NAMALWA (cell line): Measurements from ENCODE around the gene NCOA6.
"Not testable (repeated sequence)": the region's sequence is repeated elsewhere in the genome, so short reads cannot be mapped to it uniquely, and the experiment has no call there.

Source experiments
- DNase-seq: peaks from one replicate; pipeline ENCODE4 v3.0.0-alpha.2; 2015; ENCODE audit warnings: low spot score

The NCOA6 gene

DNA sequence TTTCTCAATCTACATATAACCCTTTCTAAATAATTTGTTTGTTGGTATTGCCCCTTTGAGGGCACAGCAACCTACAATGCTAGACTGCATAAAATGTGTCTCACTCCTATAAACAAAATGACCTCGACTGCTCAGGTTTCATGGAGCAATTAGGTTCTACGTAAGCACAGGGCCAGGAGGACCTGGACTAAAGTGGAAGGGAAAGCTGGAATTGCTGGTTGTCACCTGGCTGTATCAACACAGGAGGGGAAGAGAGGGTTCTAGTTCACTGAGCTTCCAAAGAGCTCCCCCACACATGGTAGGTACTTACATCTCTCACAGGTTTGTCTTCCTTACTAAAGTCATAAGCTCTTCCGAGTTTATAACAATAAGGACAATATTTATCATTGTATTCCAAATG lies 51.0 kb downstream of the NCOA6 start:
- DNase-seq = no peak

DNA sequence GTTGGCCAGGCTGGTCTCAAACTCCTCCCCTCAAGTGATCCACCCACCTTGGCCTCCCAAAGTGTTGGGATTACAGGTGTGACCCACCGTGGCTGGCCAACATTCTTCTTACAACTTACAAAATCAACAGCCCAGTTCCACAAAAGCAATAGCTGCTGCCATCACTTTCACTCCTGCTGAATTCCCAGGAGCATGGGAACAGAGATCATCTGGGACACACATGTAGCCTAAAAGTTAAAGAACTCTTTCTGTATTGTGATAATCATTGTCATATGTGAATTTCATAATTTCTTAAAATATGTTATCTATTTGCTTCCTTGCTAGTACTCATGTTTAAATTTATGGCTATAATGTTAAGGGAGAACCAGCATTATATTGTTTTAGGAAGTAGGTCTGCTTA lies 51.7 kb downstream of the NCOA6 start:
- no peak for DNase-seq

DNA sequence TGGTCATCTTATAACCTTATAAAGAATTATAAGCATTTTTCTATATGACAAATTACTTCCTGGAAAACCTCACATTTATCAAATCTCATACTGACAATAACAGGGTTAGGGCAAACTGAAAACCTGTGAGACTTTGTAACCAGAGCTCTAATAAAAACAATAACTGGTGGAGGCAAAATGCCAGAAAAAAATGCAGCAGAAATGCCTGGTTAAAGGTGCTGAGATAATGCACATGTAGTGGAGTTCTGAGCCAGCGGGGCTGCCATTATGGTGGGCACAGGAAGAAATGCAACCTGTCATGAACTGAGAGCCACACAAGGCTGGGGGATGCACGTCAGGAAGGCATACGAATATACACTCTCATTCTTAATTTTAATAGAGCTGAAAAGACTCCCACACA lies 53.0 kb downstream of the NCOA6 start:
- no peak for DNase-seq

DNA sequence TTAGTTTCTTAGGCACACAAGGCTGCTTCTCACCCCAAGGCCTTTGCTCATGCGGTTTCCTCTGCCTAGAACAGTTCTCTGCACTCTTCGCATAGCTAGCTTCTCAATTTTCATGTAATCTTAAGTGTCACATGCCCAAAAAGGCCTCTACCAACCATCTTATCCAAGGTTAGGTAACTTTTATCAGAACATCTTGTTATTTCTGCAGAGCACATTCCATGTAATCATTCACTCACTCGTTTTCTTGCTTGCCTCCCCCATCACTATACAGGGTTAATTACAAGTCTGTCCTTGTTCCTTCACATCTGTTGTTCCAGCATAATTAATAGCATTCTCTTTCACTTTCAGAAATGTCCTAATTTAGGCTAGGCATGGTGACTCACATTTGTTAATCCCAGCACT lies 53.8 kb downstream of the NCOA6 start:
- DNase-seq = no peak

DNA sequence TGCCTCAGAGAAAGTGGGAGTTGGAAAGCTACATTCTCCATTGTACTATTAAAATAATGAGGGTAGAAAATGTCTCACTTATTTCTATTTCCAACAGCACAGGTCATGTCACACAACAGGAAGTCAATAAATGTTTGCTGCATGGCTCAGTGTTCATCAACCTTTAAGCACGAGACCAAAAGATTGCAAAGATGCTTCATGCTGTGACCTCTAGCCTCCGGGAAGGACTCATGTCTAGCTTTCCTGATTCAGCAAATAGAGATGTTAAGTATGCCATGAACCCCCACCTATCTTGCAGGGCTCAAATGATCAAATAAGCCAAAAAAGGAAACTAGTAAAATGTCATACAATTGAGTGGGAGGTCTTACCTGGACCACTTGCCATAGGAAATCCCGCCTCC lies 57.4 kb downstream of the NCOA6 start:
- no peak for DNase-seq

DNA sequence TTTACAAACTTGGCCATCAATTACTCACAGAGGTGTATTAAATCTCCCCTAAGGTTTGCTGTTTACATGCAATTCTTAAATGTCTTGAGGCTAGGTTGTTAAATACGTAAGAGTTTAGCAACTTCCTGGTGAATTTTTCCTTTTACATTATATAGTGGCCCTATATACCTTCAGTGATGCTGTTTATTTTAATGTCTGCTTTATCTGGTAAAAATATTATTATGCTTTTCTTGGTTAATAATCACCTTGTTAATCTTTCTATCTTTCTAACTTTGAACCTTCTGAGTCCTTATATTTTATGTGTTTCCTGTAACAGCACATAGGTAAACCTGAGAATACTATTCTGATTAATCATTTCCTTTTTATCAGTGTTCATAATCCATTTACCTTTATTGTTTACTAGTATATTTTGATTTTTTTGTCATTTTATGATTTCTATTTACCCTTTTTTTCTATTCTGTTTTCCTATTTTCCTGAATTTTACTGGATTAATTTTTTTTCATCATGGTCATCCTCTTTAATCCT lies 63.4 kb downstream of the NCOA6 start:
- no peak for DNase-seq

DNA sequence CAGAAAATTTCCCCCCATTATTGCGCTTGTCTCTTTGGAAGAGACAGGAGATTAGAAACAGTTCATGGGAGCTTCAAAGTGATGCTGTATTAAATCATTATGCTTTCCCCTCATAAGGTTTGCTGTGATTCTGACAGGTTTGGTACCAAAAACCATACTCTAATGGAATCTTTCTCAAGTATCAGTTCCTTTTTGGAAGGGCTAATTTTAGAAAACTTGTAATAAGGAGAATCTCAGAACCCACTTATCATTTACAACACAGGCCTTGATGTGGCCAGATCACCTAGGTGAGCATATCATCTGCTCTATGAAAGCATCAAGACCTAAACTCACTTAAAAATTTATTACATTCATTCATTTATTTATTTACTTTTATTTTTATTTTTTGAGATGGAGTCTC lies 70.1 kb downstream of the NCOA6 start:
- no peak for DNase-seq

DNA sequence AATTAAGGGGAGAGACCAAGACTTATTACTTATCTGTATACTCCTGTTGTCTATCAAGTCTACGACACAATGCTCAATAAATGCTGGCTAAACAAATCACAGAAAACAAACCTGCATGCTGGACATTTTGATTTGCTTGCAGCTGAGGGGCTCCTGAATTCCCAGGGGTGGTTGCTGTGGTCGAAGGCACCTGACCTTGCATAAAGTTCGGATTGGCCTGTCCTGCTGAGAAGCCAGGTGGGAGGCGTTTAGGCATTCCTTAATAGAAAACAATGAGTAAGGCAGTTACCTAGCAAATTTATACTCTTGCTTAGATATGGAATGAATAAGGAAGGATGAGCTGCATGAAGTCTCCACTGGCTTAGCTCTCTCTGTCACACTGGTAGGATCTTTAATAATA lies 70.8 kb downstream of the NCOA6 start:
- no peak for DNase-seq

DNA sequence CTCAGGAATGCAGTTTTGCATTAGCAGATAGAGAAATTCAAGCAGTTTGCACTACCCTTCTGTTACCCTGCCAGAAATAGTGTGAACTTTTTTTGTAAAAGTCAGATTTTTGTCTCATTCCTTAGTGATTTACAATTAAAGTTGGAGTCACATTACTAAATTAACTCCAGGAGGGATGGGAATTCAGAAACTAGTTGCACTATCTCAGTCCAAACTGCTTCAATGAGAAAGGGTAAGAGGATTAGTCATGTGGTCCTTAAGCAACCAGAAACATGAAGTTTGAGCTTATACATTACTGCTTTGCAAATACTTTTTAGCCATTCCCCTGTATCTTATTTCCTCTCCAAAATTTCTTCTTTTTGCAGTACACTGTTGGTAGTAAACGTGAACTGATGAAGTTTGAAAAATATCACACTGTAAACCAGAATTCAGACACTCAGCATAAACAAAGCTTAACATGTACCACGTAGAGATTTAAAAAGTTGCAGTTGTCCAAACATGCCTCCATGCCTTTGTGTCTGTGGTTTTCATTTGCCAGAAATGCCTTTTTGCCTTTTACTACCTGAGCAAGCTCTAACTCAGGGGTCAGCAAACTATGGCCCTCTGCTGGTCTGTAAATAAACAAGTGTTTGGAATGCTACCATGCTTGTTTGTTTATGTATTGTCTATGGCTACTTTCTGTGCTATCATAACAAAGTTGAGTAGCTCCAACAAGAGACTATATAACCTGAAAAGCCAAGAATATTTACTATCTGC lies 71.6 kb downstream of the NCOA6 start:
- DNase-seq = no peak

DNA sequence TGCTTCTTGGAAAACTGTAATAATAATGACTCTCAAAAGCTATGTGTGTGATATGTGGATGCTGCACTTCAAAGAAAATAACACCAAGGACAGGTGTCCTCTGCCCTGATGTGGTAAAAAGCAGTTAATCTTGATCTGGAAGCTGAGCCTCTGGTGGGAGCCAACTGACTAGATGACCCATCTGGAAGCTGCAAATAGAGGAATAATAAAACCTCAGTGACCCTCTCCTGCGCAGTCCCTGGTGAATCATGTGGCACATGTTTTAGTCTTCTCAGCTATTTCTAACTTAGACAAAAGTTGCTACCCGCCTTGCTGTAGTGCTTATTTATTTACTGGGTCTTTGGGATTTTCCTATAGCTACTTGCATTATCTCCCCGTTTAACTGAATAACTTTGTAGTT lies 74.0 kb downstream of the NCOA6 start:
- DNase-seq = no peak

DNA sequence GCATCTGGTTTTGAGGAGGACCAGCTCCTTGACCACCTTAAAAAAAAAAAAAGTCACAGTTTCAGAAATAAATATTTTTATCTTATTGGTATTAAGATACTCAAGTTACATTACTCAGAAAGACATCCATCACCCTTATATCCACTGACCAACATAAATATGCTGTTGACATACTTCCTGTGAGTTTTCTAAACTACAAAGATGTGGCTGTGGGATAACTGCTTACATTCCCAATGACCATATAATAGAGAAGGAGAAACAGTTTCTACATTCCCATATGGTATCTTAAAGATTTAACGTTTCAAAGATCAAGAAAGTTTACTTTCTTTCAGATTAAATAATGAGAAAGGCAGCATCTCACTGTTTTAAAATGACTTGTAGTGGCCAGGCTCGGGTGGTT lies 75.0 kb downstream of the NCOA6 start:
- DNase-seq = no peak

DNA sequence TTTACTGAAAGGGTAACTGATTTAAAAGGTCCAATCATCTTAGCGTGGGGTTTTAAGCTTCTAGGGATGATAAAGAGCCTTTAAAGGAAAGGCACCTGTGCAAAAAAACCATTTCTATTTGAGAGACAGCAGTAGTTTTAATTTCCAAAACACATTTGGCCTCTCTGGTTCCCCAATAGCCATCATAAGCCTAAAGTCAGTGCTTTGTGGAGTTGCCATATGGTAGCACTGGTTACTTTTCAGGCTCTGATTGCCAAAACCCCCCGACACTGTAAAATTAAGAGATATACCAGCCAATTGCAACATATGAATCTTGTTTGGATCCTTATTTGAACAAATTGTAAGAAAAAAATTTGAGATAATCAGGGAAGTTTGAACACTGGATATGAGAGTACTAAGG lies 76.7 kb downstream of the NCOA6 start:
- no peak for DNase-seq

DNA sequence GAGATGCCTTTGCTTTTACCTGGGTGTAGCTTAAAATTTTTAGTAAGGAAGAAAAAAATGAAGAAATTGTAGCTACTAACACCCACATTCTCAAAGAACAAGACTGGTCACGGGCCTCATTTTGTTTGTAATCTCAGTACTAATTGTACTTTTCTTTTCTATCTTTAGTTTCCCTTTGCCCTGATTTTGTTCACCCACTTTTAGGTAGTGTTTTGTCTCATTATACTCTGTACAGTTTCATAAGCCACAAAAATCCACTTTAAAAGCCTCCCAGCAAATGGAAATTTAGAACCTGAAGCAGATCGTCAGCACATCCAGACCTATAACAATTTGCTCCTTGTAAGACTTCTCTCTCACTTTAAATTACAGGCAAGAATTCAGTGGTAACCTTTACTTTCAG lies 78.0 kb downstream of the NCOA6 start:
- DNase-seq = no peak

DNA sequence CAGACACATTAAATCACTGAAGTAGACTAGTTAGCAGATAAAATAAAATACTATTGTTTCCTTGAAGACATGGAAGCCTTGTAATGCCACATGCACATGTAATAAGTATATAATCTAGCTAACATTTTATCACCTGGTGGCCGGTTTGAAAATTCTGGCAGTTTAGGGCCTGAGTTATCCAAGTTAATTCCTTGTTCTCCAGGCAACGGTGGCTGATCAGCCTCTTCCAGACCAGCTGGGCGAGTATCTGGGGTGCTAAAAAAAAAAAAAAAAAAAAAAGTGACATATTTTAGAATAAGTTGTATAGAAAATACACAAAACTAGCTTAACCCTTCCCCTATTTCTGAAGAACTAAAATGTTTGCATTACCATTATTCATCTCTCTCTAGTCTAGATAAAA lies 78.8 kb downstream of the NCOA6 start:
- no peak for DNase-seq

DNA sequence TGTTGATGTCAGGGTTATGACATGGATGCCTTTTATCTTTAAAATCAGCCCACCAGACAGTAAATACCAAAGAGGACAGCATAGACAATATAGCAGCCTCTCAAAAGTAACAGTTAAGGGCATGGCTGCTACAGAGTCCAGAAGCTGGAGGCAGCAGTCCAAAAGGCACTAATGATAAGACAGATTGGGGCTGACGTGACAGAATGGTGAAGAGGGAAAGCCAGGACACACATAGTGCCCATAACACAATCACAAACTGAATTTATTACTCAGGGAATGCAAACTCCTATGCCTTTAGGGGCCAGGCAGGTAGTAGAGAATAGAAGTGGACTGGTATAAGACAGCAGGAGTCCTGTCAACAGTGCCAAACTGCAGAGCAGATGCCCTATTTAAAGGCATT lies 80.6 kb downstream of the NCOA6 start:
- no peak for DNase-seq

DNA sequence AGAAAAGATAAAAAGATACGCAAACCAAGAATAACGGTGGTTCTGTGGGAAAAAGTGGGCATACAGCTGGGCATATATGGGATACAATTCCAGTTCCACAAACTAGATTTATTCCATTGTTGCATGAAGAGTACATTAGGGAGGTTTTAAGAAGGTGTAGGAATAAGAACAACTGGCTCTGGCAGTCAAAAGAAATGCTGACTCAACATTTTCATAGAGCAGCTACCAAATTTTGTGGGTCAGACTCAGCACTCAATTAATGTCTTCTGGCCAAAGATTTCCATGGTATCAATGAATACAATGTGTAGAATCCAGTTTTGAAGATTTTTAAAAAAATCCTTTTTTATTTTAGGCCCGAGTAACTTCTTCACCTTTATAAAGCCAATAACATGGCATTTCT lies 81.1 kb downstream of the NCOA6 start:
- no peak for DNase-seq

DNA sequence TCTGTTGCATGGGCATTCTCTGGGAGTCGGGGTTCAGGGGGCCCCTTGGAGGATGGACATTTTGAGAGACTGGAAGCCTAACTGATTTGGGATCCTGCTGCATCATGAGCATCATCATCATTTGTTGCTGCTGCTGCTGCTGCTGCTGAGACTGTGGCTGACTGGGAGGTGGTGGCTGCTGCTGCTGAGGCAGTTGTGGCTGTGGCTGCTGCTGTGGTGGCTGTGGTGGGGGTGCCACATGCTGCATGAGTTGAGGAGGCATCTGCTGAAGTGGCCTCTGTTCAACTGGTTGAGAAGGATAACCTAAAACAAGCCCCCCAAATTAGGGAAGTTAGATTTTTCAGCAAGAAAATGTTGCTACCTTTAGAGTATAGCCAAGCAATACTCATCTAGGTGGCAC lies 82.4 kb downstream of the NCOA6 start:
- DNase-seq = no peak

DNA sequence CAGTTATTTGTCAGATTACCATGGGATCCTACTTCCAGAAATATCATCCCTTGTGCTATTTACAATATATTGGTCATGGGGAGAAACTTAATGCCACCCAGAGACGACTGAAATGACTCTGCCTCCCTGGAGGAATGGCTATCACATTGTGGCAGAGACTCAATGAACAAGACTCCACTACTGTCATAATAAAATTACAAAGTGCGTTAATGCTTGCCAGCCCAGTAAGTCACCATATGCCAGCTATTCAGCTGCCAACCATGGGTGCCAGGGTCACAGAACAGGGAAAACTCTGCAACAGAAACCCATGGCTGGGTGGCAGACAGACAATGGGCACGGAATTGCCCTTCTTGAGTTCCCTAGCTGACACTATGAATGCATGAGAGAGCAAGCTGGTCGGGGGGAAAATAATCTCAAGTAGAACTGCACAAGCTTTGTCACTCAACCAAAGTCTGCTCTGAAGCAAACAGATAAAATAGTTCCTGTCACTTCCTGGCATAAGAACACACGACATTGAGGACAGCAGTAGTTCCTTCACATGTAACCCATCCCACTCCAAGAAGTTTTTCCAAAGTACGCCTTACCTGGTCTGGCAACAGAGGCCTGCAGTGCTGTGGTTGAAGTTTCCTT lies 89.2 kb downstream of the NCOA6 start:
- DNase-seq = no peak

DNA sequence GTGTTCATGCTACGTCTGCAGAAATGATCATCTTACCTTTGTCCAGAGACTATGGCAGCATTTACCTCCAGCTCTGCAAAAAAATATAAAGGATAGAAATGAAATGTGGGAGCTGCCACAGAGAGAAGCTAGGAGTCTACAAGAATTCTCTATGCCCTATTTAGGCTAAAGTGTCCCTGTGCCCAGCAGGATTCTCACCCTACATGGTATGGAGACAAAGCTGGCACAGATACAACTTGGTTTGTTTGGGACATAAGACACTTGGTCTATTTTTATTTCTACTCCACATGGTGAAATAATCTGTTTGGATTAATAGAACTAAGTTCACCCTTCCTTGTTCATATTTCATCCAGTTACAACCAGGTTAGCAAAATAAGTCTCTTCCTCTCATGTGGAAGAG lies 92.9 kb downstream of the NCOA6 start:
- no peak for DNase-seq

DNA sequence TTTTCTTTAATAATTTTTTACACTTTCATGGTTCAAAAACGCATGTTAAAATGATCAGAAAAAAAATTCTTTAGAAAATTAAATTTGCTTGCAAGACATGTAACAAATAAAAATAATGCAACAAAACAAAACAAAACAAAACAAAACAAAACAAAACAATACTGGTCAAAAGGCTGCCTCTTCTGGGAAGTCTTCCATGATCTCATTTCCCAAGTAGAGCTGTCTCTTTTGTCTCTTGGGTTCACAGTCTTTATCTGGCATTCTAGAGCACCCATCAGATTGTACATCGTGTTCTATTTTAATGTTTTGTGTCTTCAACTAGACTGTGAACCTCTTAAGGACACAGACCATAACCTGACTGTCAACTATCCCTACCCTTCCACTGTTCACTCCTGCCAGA lies 96.0 kb downstream of the NCOA6 start:
- no peak for DNase-seq

DNA sequence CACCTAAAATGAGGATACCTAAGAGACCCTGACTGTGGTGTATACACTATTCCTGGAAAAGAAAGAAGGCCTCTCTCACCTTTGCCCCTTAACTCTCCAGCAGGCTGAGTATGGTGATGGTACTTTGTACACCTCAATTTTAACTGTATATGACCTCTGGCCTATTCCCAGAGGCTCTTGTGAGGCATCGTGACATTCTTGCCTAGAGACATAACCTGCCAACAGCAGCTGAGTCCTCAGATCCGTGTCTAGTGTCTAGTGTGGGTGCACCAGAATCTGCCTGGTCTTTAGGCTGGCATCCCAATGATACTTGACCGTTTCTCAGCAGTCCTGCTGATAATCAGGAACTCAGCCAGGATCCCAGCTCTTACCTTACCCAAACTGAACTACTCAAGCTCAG lies 101.3 kb downstream of the NCOA6 start:
- no peak for DNase-seq

DNA sequence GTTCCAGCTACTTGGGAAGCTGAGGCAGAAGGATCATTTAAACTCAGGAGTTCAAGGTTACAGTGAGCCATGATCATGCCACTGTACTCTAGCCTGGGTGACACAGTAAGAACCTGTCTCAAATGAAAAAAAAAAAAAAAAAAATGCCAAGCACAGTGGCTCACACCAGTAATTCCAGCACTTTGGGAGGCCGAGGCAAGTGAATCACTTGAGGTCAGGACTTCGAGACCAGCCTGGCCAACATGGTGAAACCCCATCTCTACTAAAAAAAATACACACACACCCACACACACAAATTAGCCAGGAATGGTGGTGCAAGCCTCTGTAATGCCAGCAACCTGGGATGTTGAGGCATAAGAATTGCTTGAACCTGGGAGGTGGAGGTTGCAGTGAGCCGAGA lies 102.9 kb downstream of the NCOA6 start:
- not testable (repeated sequence) for DNase-seq

DNA sequence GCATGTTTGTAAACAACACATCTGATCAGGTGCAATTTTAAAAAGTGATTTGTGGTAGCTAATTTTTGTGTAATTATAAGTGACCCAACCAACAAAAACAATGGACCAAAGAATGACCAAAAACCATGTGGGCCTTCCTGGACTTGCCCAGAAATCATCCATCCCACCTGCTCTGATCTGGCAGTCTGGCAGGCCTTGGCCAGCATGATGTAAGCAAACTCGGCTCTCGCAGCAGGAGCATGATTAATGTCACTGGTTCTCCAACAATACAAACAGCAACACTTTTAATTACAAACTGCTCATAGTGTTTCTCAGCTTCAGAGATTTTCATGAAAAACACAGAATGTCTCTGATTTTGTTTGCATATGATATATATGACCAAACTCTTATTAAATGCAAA lies 105.2 kb downstream of the NCOA6 start:
- DNase-seq = no peak
